ENCODE results near the gene POTEH.
"Not testable (repeated sequence)": the region's sequence is repeated elsewhere in the genome, so short reads cannot be mapped to it uniquely, and the experiment has no call there.

DNA sequence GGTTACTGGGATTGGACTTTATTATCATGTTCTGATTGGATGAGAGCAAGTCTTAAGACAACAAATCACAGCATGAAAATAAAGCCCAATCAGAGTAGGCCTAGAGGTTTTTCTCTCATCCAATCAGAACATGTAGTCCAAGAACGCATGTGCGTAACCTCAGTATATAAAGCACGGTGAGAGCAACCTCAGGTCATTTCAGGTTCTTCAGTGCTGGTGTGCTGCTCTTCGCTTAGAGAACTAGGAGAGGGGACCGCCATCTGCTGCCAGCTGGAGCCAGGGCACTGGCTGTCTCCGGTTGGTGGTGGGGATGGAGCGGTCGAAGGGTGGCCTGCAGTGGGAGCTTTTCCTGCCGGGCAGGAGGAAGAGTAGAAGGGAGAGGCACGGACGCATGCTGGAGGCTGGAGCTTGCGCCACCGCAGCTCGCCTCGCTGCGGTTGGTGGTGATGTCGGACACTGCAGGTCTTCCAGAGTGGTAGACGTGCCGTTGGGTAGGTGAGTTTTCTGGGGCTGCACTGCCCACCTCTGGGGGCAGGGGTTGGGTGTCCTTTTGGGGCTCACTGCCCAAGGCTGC lies 47.5 kb upstream of the POTEH start:
- TF ChIP-seq EZH2 (IDR thresholded peaks at IDR 0.05; ENCODE audit: borderline replicate concordance, insufficient read depth, low read depth, low read length, poor library complexity, severe bottlenecking), result not testable (repeated sequence)
- TF ChIP-seq, protein P1, sequence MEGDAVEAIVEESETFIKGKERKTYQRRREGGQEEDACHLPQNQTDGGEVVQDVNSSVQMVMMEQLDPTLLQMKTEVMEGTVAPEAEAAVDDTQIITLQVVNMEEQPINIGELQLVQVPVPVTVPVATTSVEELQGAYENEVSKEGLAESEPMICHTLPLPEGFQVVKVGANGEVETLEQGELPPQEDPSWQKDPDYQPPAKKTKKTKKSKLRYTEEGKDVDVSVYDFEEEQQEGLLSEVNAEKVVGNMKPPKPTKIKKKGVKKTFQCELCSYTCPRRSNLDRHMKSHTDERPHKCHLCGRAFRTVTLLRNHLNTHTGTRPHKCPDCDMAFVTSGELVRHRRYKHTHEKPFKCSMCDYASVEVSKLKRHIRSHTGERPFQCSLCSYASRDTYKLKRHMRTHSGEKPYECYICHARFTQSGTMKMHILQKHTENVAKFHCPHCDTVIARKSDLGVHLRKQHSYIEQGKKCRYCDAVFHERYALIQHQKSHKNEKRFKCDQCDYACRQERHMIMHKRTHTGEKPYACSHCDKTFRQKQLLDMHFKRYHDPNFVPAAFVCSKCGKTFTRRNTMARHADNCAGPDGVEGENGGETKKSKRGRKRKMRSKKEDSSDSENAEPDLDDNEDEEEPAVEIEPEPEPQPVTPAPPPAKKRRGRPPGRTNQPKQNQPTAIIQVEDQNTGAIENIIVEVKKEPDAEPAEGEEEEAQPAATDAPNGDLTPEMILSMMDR (IDR thresholded peaks at IDR 0.05), result not testable (repeated sequence)

All from B cell (primary cell).